Ishikawa (cell line): ENCODE data around the gene TANGO6.

Experiments
- TEAD4 ChIP-seq: IDR thresholded peaks from 2 replicates; pipeline ENCODE4 v1.6.1; 2012
- TF ChIP-seq, protein P1 (sequence below): IDR thresholded peaks from 2 replicates; pipeline ENCODE4 v1.6.1; 2012; ENCODE audit warnings: low read depth, mild to moderate bottlenecking
- TF ChIP-seq, protein P2 (sequence below): IDR thresholded peaks from 2 replicates; pipeline ENCODE4 v1.6.1; 2012

DNA sequence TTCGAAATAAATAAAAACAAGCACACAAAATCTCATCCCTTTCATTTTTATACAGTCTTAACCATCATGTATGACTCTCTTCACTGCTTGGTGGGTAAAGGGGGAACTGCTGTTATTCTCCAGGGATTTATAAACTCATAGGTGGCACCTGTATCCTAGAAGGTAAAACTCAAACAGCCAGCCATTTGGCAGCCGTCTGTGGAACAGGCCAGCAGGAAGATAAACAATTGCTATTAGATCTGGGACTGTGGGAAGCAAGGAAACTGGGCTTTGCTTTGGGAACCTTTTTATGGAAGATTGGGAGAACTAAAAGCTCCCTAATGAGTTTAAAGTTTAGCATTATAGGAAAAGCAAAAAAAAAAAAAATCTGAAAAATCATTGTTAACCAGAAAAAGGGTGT, 126.0 kb downstream of the TANGO6 start:
- TF ChIP-seq TEAD4: no peak
- TF ChIP-seq, protein P1, sequence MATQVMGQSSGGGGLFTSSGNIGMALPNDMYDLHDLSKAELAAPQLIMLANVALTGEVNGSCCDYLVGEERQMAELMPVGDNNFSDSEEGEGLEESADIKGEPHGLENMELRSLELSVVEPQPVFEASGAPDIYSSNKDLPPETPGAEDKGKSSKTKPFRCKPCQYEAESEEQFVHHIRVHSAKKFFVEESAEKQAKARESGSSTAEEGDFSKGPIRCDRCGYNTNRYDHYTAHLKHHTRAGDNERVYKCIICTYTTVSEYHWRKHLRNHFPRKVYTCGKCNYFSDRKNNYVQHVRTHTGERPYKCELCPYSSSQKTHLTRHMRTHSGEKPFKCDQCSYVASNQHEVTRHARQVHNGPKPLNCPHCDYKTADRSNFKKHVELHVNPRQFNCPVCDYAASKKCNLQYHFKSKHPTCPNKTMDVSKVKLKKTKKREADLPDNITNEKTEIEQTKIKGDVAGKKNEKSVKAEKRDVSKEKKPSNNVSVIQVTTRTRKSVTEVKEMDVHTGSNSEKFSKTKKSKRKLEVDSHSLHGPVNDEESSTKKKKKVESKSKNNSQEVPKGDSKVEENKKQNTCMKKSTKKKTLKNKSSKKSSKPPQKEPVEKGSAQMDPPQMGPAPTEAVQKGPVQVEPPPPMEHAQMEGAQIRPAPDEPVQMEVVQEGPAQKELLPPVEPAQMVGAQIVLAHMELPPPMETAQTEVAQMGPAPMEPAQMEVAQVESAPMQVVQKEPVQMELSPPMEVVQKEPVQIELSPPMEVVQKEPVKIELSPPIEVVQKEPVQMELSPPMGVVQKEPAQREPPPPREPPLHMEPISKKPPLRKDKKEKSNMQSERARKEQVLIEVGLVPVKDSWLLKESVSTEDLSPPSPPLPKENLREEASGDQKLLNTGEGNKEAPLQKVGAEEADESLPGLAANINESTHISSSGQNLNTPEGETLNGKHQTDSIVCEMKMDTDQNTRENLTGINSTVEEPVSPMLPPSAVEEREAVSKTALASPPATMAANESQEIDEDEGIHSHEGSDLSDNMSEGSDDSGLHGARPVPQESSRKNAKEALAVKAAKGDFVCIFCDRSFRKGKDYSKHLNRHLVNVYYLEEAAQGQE: no peak
- TF ChIP-seq, protein P2, sequence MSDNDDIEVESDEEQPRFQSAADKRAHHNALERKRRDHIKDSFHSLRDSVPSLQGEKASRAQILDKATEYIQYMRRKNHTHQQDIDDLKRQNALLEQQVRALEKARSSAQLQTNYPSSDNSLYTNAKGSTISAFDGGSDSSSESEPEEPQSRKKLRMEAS: no peak
